GM21367 (cell line): ENCODE data around the gene UGT1A8.
"Not testable (repeated sequence)": the region's sequence is repeated elsewhere in the genome, so short reads cannot be mapped to it uniquely, and the experiment has no call there.

ENCODE experiments used
- ATAC-seq: cut with Tn5 transposase; IDR thresholded peaks from one replicate; pipeline ENCODE4 v1.9.1; 2021; ENCODE audit not compliant: unreplicated experiment

Gene UGT1A8

DNA sequence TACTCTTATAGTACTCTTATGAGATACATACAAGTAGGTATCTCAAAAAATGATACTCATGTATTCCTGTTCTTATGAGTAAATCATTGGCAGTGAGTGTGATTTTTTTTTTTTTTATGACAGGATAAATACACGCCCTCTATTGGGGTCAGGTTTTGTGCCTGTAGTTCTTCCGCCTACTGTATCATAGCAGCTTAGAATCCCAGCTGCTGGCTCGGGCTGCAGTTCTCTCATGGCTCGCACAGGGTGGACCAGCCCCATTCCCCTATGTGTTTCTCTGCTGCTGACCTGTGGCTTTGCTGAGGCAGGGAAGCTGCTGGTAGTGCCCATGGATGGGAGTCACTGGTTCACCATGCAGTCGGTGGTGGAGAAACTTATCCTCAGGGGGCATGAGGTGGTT, at the start of gene UGT1A8:
UGT1A8 (plus strand) TSS at position 158 of the 400 bp plus-strand sequence; CDS start at position 233, 75 bp downstream.
- ATAC-seq = not testable (repeated sequence)

DNA sequence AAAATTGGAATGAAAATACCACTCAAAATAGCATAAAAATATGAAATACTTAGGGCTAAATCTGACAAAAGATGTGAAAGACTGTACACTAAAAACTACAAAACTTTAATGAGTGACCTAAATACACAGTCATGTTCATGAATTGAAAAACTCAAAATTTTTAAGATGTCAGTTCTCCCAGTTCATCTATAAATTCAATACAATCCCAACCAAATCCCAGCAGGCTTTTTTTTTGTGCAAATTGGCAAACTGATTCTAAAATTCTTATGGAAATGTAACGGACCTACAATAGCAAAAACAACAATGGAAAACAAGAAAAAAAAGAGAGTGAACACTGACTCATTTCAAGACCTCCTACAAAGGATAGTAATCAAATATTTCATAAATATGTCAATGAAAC, 46.4 kb upstream of the UGT1A8 start:
- no peak for ATAC-seq

DNA sequence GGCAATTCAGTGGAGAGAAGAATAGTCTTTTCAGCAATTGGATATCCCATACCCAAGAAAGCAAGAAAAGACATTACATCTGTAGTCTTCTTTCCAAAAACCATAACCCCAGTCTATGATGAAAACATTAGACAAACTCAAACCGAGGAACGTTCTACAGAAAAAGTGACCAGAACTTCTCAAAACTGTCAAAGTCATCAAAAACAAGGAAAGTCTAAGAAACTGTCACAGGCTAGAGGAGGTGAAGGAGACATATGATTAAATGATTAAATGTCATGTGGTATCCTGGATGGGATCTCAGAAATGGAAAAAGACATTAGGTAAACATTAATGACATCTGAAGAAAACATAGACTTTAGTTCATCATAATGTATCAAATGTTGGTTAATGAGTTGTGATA, 46.0 kb upstream of the UGT1A8 start:
- ATAC-seq = no peak

DNA sequence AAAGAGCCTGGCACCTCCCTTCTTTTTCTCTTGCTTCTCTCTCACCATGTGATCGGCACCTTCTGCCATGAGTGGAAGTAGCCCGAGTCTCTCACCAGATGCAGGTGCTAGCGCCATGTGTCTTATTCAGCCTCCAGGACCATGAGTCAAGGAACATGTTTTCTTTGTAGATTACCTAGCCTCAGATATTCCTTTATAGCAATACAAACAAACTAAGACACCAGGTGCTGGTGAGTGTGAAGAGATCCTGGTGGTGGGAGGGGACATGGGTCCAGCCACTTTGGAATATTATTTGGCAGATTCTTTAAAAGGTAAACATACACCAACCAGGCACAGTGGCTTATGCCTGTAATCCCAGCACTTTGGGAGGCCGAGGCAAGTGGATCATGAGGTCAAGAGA, 45.0 kb upstream of the UGT1A8 start:
- ATAC-seq = no peak

DNA sequence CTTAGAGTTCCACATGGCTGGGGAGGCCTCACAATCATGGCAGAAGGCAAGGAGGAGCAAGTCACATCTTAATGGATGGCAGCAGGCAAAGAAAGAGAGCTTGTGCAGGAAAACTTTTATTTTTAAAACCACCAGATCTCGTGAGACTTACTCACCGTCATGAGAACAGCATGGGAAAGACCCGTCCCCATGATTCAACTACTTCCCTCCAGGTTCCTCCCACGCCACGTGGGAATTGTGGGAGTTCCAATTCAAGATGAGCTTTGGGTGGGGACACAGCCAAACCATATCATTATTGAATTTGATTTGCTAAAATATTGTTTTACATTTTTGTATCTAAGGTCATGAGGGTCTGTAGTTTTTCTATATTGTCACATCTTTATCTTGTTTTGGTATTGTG, 40.1 kb upstream of the UGT1A8 start:
- not testable (repeated sequence) for ATAC-seq

GRCh38 chr2:233583217-233583965, 34.0 kb upstream of the UGT1A8 start:
- not testable (repeated sequence) for ATAC-seq

DNA sequence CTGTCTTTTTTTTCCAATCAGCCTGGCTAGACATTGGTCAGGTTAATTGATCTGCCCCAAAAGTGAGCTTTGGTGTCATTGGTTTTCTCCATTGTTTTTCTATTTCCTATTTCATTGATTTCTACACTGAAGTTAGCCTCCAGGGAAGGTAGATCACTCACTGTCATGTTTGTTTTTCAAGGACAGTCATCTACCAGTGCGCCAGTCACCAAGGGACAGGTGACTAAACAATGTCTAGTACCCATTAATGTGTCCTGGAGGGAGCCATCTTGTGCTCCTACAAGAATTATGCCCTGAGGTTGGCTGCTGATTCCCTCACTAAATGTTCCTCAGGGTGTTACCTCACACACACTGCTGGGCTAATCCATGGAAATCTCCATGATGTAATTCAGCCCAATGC, 33.2 kb upstream of the UGT1A8 start:
- no peak for ATAC-seq

DNA sequence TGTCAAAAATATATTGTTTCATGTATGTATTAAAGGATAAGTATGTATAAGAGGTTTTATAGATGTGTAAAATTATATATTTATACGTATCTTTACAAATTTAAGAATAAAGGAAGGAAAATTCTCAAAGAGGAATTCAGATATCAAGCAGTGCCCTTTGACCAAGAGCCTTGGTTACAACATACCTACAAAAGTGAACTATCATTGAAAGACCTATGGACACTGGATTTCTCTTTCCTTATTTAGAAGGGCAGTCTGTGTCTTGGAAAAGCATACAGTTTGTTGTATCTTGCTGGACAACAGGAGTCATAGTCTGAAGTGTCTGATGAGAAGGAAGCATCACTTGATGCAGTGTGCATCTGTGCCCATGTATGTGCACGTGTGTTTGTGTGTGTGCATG, 29.0 kb upstream of the UGT1A8 start:
- no peak for ATAC-seq

- ATAC-seq = not testable (repeated sequence)
Observed at GRCh38 chr2:233592706-233593105, 24.7 kb upstream of the UGT1A8 start.

DNA sequence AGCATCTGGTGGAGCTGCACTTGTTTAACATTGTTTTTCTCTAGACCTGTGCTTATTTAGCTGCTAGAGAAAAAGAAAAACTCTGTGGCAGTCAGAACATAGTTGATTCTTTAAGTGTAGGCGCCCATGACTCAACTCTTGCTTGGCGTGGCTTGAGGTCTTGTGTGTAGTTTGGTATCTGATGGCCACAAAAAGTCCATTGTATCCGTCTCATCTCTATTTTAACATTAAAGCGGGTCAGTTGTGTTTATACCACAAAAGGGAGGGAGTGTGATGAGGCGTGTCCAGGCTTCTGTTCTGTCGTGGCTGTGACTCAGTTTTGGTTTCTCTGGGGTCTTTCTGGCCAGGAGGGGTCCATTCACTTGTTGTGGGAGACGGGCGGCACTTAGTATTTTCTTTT, 24.2 kb upstream of the UGT1A8 start:
- no peak for ATAC-seq

- no peak for ATAC-seq
Observed at GRCh38 chr2:233597522-233597921, 19.9 kb upstream of the UGT1A8 start.

- ATAC-seq = no peak
Observed at GRCh38 chr2:233598952-233599351, 18.5 kb upstream of the UGT1A8 start.

DNA sequence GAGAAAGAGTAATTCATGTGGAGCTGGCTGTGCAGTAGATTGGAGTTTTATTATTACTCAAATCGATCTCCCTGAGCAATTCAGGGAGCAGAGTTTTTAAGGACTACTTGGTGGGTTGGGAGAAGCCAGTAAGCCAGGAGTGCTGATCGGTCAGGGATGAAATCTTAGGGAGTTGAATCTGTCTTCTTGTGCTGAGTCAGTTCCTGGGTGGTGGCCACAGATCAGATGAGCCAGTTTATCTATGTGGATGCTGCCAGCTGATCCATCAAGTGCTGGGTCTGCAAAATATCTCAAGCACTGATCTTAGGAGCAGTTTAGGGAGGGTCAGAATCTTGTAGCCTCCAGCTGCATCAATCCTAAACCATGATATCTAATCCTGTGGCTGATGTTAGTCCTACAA, 17.0 kb upstream of the UGT1A8 start:
- ATAC-seq = no peak

GRCh38 chr2:233602076-233602475, 15.4 kb upstream of the UGT1A8 start:
- ATAC-seq = no peak

GRCh38 chr2:233603520-233603919, 13.9 kb upstream of the UGT1A8 start:
- no peak for ATAC-seq

DNA sequence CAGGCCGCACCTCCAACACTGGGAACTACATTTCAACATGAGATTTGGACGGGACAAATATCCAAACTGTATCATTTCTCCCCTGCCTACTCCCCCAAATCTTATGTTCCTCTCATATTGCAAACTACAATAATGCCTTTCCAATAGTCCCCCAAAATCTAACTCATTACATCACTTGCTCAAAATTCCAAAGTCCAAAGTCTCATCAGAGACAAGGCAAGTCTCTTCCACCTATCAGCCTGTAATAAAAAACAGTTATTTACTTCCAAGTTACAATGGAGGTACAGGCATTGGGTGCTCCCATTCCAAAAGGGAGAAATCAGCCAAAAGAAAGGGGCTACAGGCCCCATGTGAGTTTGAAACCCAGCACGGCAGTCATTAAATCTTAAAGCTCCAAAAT, 12.6 kb upstream of the UGT1A8 start:
- no peak for ATAC-seq

DNA sequence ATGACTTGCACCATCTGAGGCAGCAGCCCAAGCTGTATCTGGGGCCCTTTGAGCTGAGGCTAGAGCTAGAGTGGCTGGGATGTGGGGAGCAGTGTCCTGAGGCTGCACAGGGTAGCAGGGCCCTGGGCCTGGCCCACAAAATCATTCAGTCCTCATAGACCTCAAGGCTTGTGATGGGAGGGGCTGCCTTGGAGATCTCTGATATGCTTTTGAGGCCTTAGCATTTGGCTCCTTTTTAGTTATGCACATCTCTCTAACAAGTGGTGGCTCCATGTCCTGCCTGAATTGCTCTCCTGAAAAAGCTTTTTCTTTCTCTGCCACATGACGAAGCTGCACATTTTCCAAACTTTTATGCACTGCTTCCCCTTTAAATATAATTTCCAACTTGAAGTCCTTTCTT, 11.8 kb upstream of the UGT1A8 start:
- ATAC-seq = no peak

DNA sequence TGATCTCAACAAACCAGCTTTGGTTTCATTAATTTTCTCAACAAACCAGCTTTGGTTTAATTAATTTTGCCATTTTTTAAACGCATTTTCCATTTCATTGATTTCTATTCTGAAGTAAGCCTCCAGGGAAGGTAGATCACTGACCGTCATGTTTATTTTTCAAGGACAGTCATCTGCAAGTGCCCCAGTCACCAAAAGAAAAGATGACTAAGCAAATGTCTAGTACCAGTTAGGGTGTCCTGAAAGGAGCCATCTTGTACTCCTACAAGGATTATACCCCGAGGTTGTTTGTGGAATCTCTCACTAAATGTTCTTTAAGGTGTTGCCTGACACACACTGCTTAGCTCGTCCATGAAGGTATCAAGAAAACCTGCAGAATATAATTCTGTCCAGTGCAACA, 6.1 kb upstream of the UGT1A8 start:
- no peak for ATAC-seq

- no peak for ATAC-seq
Observed at GRCh38 chr2:233620204-233620603, 2.8 kb downstream of the UGT1A8 start.

DNA sequence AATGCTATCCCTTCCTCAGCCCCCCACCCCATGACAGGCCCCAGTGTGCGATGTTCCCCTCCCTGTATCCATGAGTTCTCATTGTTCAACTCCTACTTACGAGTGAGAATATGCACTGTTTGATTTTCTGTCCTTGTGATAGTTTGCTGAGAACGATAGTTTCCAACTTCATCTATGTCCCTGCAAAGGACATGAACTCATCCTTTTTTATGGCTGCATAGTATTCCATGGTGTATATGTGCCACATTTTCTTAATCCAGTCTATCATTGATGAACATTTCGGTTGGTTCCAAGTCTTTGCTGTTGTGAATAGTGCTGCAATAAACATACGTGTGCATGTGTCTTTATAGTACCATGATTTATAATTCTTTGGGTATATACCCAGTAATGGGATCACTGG, 4.4 kb downstream of the UGT1A8 start:
- ATAC-seq = not testable (repeated sequence)

- no peak for ATAC-seq
Observed at GRCh38 chr2:233627331-233628025, 10.0 kb downstream of the UGT1A8 start.

GRCh38 chr2:233636306-233636705, 18.9 kb downstream of the UGT1A8 start, which contains the start of gene UGT1A10:
Gene UGT1A10 (plus strand): TSS chr2:233636448. CDS start chr2:233636523, 75 bp downstream.
- not testable (repeated sequence) for ATAC-seq
